Panc1 (cell line): ENCODE results near the gene CLIC4. TPM values are rescaled to one million over a fixed set of nuclear protein-coding genes. Genes with fewer than 3 reads are reported as not detected.

ENCODE experiments used
- ATAC-seq: fragments of 200-7000 bp; cut with Tn5 transposase; 2 replicates; pipeline ENCODE4 v1.9.1; 2020; ENCODE audit warnings: mild to moderate bottlenecking, moderate library complexity
- BruUV-seq: library from RNA; stranded (reverse); fragments of 400-500 nt; replicated peaks from 2 replicates; lab custom pipeline; 2021; lab: Mats Ljungman, UMichigan
- CTCF ChIA-PET: fragments of 300-600 bp; sonication (Branson Sonifier 250); formaldehyde crosslinking; loops from one replicate; lab custom pipeline; 2022; ENCODE audit warnings: antibody characterized with exemption; lab: Charles Lee
- POLR2A ChIA-PET: fragments of 300-600 bp; sonication (Branson Sonifier 250); formaldehyde crosslinking; loops from one replicate; lab custom pipeline; 2022; ENCODE audit warnings: antibody characterized with exemption; lab: Charles Lee
- DNase-seq: peaks from one replicate; pipeline ENCODE4 v3.0.0-alpha.2; 2010; ENCODE audit warnings: low read depth, low spot score
- H3K27ac ChIP-seq: 2 replicates; pipeline ENCODE4 v1.5.1; 2011; ENCODE audit warnings: mild to moderate bottlenecking, low read length, inconsistent platforms
- H3K27me3 ChIP-seq: fragments of 200-500 bp; sonication (Bioruptor generic); 2 replicates; pipeline ENCODE4 v1.6.0; 2014; ENCODE audit warnings: low read length, inconsistent platforms; ENCODE audit not compliant: control insufficient read depth, insufficient read depth
- H3K36me3 ChIP-seq: fragments of 200-500 bp; sonication (Bioruptor generic); 2 replicates; pipeline ENCODE4 v1.5.1; 2014; ENCODE audit warnings: inconsistent platforms, mild to moderate bottlenecking, low read length, moderate library complexity; ENCODE audit not compliant: control insufficient read depth, insufficient read depth
- H3K4me1 ChIP-seq: 2 replicates; pipeline ENCODE4 v1.5.1; 2011; ENCODE audit warnings: inconsistent platforms, mild to moderate bottlenecking, low read length, moderate library complexity; ENCODE audit not compliant: control insufficient read depth, insufficient read depth
- H3K4me3 ChIP-seq, 2 experiments: 2 replicates each; pipeline ENCODE4 v1.5.1; 2011 to 2012; ENCODE audit warnings: low read depth in 2 of 2, low read length in 2 of 2, mild to moderate bottlenecking in 2 of 2, inconsistent platforms in 1 of 2, moderate library complexity in 1 of 2
- H3K9me3 ChIP-seq: fragments of 200-500 bp; sonication (Bioruptor generic); 2 replicates; pipeline ENCODE4 v1.5.1; 2014; ENCODE audit warnings: low read depth, mild to moderate bottlenecking, inconsistent platforms, low read length, moderate library complexity; ENCODE audit not compliant: control insufficient read depth, insufficient read depth
- POLR2AphosphoS5 ChIP-seq: IDR thresholded peaks from 2 replicates; pipeline ENCODE4 v1.6.1; 2012; ENCODE audit warnings: mild to moderate bottlenecking, low read depth, low read length, moderate library complexity
- SIN3A ChIP-seq: IDR thresholded peaks from 2 replicates; pipeline ENCODE4 v1.6.1; 2012; ENCODE audit warnings: low read depth, mild to moderate bottlenecking, low read length, moderate library complexity, borderline replicate concordance; ENCODE audit not compliant: insufficient read depth
- TCF7L2 ChIP-seq: IDR thresholded peaks from 2 replicates; pipeline ENCODE4 v1.6.1; 2011; ENCODE audit warnings: mild to moderate bottlenecking, low read depth, low read length, inconsistent platforms
- in situ Hi-C: cut with HindIII; loops from 2 replicates; pipeline ENCODE4 v1.10.0; 2016; ENCODE audit warnings: low sequenced_read_pairs, low pct_unique_long_range_greater_than_20kb
- intact Hi-C: fragments of 100-400 bp; cut with micrococcal nuclease; formaldehyde crosslinking; loops from one replicate; pipeline ENCODE4 v1.10.0; 2022; ENCODE audit not compliant: unreplicated experiment
- total RNA-seq: library from RNA; stranded (reverse); gene quantifications from one replicate; pipeline ENCODE4 v1.2.1, GENCODE V29; 2021; ENCODE audit not compliant: unreplicated experiment
- TF ChIP-seq, protein P1 (sequence below): fragments of 450-650 bp; IDR thresholded peaks from 2 replicates; pipeline ENCODE4 v1.5.1; 2017; ENCODE audit warnings: mild to moderate bottlenecking
- TF ChIP-seq, protein P2 (sequence below), 2 experiments: IDR thresholded peaks; 2 replicates each; pipeline ENCODE4 v1.6.1; 2011 to 2012; ENCODE audit warnings: low read depth in 2 of 2, control low read depth in 1 of 2, low read length in 1 of 2, mild to moderate bottlenecking in 1 of 2, moderate library complexity in 1 of 2; ENCODE audit not compliant: insufficient read depth in 1 of 2

Gene CLIC4
- total RNA-seq, 1 experiment from 2014 or later: 123 TPM

DNA sequence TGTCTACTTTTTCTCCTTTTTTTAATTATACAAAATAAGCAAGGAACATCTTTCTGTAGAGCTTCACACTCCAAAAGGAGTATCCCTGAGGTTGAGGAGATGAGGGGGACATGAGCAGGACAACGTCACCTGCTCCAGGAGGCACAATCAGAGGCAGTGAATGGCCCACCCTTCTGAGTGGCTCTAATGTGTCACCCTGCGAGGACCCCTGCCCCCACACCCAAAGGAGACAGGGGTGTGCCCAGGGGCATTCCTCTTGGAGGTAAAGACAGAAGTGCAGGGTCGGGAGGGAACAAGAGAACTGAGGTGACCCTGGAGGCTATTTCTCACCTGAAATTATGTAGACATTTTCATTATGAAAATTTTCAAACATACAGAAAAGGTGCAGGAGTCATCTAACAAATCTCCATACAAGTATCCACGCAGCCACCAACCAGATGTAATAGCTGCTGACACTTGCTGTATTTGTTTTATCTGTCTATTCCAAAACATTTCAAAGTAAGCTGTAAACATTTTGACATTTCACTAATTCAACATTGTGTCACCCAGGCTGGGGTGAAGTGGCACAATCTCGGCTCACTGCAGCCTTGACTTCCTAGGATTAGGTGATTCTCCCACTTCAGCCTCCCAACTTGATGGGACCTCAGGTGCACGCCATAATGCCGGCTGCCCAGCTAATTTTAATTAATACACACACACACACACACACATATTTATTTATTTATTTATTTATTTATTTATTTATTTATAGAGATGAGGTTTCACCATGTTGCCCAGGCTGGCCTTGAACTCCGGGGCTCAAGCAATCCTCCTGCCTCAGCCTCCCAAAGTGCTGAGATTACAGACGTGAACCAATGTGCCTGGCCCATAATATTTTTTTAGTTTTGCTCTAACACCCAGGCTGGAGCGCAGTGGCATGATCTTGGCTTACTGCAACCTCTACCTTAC is 114.1 kb downstream of the CLIC4 start:
- intact Hi-C loops: no loop called here

DNA sequence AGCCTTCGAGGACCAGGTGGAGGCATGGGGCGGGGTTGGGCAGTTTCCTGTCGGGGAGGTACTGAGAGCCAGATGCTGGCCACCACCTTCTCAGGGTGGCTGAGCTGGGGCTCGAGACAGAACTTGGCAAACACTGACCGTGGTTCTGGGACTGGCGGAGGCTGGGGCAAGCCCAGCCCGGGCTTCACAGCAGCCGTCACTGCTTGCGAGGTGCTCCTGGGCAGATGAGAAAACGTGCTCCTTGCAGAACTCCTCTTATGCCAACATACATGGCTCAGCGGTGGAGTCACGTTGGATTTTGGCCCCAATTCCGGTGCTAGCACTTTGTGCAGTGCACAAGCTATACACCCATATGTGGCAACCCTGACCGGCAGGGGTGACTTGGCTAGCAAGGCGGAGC is 115.6 kb downstream of the CLIC4 start:
- intact Hi-C loops (no loop called here), in situ Hi-C loops (no loop called here)
- DNase-seq (no peak), ATAC-seq (no peak)
- H3K27me3 ChIP-seq: no peaks in the 10 kb centered on the region
- no peak overlapping the region for H3K27ac ChIP-seq
- TF ChIP-seq, protein P1, sequence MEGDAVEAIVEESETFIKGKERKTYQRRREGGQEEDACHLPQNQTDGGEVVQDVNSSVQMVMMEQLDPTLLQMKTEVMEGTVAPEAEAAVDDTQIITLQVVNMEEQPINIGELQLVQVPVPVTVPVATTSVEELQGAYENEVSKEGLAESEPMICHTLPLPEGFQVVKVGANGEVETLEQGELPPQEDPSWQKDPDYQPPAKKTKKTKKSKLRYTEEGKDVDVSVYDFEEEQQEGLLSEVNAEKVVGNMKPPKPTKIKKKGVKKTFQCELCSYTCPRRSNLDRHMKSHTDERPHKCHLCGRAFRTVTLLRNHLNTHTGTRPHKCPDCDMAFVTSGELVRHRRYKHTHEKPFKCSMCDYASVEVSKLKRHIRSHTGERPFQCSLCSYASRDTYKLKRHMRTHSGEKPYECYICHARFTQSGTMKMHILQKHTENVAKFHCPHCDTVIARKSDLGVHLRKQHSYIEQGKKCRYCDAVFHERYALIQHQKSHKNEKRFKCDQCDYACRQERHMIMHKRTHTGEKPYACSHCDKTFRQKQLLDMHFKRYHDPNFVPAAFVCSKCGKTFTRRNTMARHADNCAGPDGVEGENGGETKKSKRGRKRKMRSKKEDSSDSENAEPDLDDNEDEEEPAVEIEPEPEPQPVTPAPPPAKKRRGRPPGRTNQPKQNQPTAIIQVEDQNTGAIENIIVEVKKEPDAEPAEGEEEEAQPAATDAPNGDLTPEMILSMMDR: no peak
- TF ChIP-seq TCF7L2: no peak
- no peak for TF ChIP-seq POLR2AphosphoS5
- TF ChIP-seq, protein P2, sequence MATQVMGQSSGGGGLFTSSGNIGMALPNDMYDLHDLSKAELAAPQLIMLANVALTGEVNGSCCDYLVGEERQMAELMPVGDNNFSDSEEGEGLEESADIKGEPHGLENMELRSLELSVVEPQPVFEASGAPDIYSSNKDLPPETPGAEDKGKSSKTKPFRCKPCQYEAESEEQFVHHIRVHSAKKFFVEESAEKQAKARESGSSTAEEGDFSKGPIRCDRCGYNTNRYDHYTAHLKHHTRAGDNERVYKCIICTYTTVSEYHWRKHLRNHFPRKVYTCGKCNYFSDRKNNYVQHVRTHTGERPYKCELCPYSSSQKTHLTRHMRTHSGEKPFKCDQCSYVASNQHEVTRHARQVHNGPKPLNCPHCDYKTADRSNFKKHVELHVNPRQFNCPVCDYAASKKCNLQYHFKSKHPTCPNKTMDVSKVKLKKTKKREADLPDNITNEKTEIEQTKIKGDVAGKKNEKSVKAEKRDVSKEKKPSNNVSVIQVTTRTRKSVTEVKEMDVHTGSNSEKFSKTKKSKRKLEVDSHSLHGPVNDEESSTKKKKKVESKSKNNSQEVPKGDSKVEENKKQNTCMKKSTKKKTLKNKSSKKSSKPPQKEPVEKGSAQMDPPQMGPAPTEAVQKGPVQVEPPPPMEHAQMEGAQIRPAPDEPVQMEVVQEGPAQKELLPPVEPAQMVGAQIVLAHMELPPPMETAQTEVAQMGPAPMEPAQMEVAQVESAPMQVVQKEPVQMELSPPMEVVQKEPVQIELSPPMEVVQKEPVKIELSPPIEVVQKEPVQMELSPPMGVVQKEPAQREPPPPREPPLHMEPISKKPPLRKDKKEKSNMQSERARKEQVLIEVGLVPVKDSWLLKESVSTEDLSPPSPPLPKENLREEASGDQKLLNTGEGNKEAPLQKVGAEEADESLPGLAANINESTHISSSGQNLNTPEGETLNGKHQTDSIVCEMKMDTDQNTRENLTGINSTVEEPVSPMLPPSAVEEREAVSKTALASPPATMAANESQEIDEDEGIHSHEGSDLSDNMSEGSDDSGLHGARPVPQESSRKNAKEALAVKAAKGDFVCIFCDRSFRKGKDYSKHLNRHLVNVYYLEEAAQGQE (IDR thresholded peaks at IDR 0.05; ENCODE audit: insufficient read depth in 1 of 2, low read depth in 2 of 2, low read length in 1 of 2): no peak
- TF ChIP-seq SIN3A: no peak
- no peaks in the 10 kb centered on the region for H3K36me3 ChIP-seq
- no peaks in the 10 kb centered on the region; the same call in 1 of the 2 replicates for H3K4me1 ChIP-seq
- no peaks in the 10 kb centered on the region for H3K9me3 ChIP-seq
- no TSS peak for BruUV-seq
- no peak overlapping the region for H3K4me3 ChIP-seq
- ChIA-PET POLR2A (interaction anchor here (0.6 kb wide), 2 partner anchors 204 to 296 kb away, joined by 3 to 8 read pairs; no protein-coding TSS in a partner anchor), CTCF (interaction anchor here (0.6 to 1.1 kb wide), 2 partner anchors 10 to 176 kb away, joined by 7 to 11 read pairs; no protein-coding TSS in a partner anchor)

More for the DNA sequence above, 114.1 kb downstream of the CLIC4 start:
- H3K27ac ChIP-seq: no peak overlapping the region
- no peak for TF ChIP-seq TCF7L2
- TF ChIP-seq, protein P2 (IDR thresholded peaks at IDR 0.05; ENCODE audit: insufficient read depth in 1 of 2, low read depth in 2 of 2, low read length in 1 of 2): no peak
- TF ChIP-seq, protein P1: no peak
- TF ChIP-seq SIN3A: no peak
- TF ChIP-seq POLR2AphosphoS5: no peak
- in situ Hi-C loops: no loop called here
- CTCF ChIA-PET: no interaction called here
- H3K36me3 ChIP-seq: no peaks in the 10 kb centered on the region
- no TSS peak for BruUV-seq
- H3K4me1 ChIP-seq: no peaks in the 10 kb centered on the region; the same call in 1 of the 2 replicates
- no peak for ATAC-seq
- H3K9me3 ChIP-seq: no peaks in the 10 kb centered on the region
- POLR2A ChIA-PET: no interaction called here
- H3K27me3 ChIP-seq: no peaks in the 10 kb centered on the region
- H3K4me3 ChIP-seq: no peak overlapping the region
- DNase-seq: no peak
